Parathyroid adenoma (tissue), 2 donors: ENCODE results near the gene FBXW4.

ENCODE experiments used
- H2AFZ ChIP-seq: fragments of 300-600 bp; sonication (generic); one replicate; pipeline ENCODE4 v1.7.0; 2017; ENCODE audit warnings: antibody characterized with exemption, mild to moderate bottlenecking
- H3K27ac ChIP-seq: fragments of 300-600 bp; sonication (generic); one replicate; pipeline ENCODE4 v1.7.0; 2017
- H3K27me3 ChIP-seq: fragments of 300-600 bp; sonication (generic); one replicate; pipeline ENCODE4 v1.7.0; 2017; ENCODE audit warnings: low read length; ENCODE audit not compliant: control insufficient read depth, insufficient read depth
- H3K36me3 ChIP-seq: fragments of 300-600 bp; sonication (generic); one replicate; pipeline ENCODE4 v1.7.0; 2017; ENCODE audit warnings: low read length; ENCODE audit not compliant: control insufficient read depth, insufficient read depth
- H3K4me1 ChIP-seq: fragments of 300-600 bp; sonication (generic); one replicate; pipeline ENCODE4 v1.7.0; 2017; ENCODE audit warnings: control low read depth
- H3K4me2 ChIP-seq: fragments of 300-600 bp; sonication (generic); one replicate; pipeline ENCODE4 v1.7.0; 2017; ENCODE audit warnings: low read length
- H3K4me3 ChIP-seq: fragments of 300-600 bp; sonication (generic); one replicate; pipeline ENCODE4 v1.7.0; 2017; ENCODE audit warnings: low read depth, low read length
- H3K79me2 ChIP-seq: fragments of 300-600 bp; sonication (generic); one replicate; pipeline ENCODE4 v1.7.0; 2017; ENCODE audit warnings: control low read depth
- H3K9ac ChIP-seq: fragments of 300-600 bp; sonication (generic); one replicate; pipeline ENCODE4 v1.7.0; 2017; ENCODE audit warnings: mild to moderate bottlenecking
- H3K9me3 ChIP-seq: fragments of 300-600 bp; sonication (generic); one replicate; pipeline ENCODE4 v1.7.0; 2017; ENCODE audit warnings: low read length; ENCODE audit not compliant: control insufficient read depth
- TF ChIP-seq, protein P1 (sequence below): fragments of 300-600 bp; sonication (generic); IDR thresholded peaks from one replicate; pipeline ENCODE4 v1.7.0; 2017; ENCODE audit warnings: antibody characterized with exemption, mild to moderate bottlenecking
- donor health status: primary hyperparathyroidism.

Gene FBXW4

DNA sequence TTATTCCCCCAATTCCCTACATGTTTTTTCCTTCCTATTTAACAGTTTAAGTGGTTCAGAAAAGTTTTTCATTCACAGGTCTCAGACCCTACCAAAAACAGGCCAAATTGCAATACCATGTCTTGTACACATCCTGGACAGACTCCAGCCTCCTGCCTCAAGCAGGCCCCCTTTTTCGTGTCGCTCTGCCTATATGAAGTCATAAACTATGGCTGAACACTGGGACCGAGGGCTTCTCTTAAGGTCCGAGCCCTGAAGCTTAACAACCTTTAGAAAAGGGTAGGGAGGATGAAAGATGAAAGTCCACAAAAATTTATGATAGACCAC lies 1.4 kb downstream of the FBXW4 start:
- H3K27ac ChIP-seq: peak overlapping the region; percentile 97
- H3K4me1 ChIP-seq: peaks cover 29% of the 10 kb centered on the region
- peaks cover 19% of the 10 kb centered on the region for H3K79me2 ChIP-seq
- H3K9ac ChIP-seq: peak overlapping the region; percentile 94
- no peaks in the 10 kb centered on the region for H3K9me3 ChIP-seq
- no peaks in the 10 kb centered on the region for H3K36me3 ChIP-seq
- TF ChIP-seq, protein P1, sequence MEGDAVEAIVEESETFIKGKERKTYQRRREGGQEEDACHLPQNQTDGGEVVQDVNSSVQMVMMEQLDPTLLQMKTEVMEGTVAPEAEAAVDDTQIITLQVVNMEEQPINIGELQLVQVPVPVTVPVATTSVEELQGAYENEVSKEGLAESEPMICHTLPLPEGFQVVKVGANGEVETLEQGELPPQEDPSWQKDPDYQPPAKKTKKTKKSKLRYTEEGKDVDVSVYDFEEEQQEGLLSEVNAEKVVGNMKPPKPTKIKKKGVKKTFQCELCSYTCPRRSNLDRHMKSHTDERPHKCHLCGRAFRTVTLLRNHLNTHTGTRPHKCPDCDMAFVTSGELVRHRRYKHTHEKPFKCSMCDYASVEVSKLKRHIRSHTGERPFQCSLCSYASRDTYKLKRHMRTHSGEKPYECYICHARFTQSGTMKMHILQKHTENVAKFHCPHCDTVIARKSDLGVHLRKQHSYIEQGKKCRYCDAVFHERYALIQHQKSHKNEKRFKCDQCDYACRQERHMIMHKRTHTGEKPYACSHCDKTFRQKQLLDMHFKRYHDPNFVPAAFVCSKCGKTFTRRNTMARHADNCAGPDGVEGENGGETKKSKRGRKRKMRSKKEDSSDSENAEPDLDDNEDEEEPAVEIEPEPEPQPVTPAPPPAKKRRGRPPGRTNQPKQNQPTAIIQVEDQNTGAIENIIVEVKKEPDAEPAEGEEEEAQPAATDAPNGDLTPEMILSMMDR: no peak
- H3K4me2 ChIP-seq: peak overlapping the region; percentile 93
- H3K4me3 ChIP-seq: peak overlapping the region; percentile 77
- H2AFZ ChIP-seq: peak overlapping the region; percentile 97
- no peaks in the 10 kb centered on the region for H3K27me3 ChIP-seq

DNA sequence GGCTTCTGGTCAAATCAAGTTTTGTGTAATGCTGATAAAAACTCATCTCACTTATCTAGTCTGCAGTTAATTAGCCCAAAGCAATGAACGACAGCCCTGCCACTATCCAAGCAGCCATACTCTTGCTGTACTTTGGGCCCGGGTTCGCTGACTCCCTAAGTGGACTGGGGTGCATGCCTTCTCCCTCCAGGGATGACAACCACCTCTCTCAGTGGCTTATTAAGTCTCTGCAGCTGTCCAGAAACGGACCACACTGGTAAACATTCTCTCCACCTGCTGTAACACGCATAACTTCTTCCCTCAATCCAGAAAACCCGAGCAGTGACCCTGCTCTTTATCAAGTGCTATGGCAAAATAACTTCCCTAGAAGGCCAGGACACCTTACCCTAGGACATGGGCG lies 3.9 kb downstream of the FBXW4 start:
- Histone ChIP-seq H3K9ac (no peak overlapping the region), H3K4me1 (peaks cover 44% of the 10 kb centered on the region), H3K36me3 (no peaks in the 10 kb centered on the region)

DNA sequence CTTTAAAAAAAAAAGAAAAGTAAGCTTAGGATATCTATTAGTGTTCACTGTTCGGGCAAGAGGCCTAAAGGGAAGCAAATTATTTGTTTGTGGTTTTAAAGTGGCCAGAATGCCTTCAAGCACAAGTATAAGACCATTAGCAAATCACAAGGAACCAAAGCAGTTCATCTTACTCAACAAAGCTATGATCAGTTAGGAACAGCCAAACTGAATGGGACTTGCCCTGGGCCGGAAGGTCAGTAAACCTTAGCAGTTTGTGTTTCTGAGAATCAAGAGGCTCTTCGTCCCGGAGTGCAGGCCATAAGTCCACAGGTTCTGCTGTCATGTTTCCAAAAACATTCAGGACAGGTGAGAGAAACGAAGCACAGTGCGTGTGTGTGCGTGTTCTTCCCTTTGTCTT lies 4.5 kb downstream of the FBXW4 start:
- Histone ChIP-seq H3K27ac (no peak overlapping the region), H3K9me3 (no peaks in the 10 kb centered on the region), H3K4me2 (peak overlapping the region; percentile 13), H2AFZ (no peak overlapping the region), H3K79me2 (peaks cover 32% of the 10 kb centered on the region), H3K4me1 (peaks cover 48% of the 10 kb centered on the region), H3K36me3 (no peaks in the 10 kb centered on the region), H3K4me3 (no peak overlapping the region), H3K27me3 (no peaks in the 10 kb centered on the region), H3K9ac (no peak overlapping the region)
- TF ChIP-seq, protein P1: no peak

More for the DNA sequence above, 3.9 kb downstream of the FBXW4 start:
- H3K4me3 ChIP-seq: no peak overlapping the region
- H3K79me2 ChIP-seq: peaks cover 32% of the 10 kb centered on the region
- H3K9me3 ChIP-seq: no peaks in the 10 kb centered on the region
- H3K4me2 ChIP-seq: peak overlapping the region; percentile 13
- no peak overlapping the region for H2AFZ ChIP-seq
- TF ChIP-seq, protein P1: no peak
- H3K27ac ChIP-seq: peak overlapping the region; percentile 1
- no peaks in the 10 kb centered on the region for H3K27me3 ChIP-seq

DNA sequence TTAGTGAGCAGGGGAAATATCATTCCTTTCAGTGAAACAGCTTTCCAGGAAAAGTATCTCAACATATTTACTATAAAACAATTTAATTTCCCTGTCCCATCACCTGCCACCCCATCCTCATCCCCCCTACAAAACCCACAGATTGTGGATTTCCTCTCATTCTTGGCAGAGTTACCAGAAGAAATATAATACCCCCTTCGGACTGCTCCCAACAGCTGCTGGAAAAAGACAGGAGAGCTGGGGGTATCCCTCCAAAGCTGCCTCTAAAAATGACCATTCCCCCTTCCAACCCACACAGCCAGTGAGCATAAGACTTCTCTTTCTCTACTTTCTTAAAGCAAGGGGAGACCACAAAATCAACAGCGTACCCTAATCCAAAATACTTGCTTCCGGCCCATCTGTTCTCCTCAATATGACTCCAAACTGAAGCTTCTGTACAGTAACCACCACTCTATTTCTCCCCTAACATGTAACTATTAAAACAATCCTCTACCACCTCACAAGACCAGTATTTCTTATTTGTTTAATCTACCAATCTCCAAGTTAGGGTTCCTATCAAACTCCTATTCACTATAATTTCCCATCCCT lies 7.8 kb downstream of the FBXW4 start:
- peaks cover 55% of the 10 kb centered on the region for H3K4me1 ChIP-seq
- no peaks in the 10 kb centered on the region for H3K27me3 ChIP-seq

More for the DNA sequence above, 7.8 kb downstream of the FBXW4 start:
- peaks cover 30% of the 10 kb centered on the region for H3K79me2 ChIP-seq
- no peaks in the 10 kb centered on the region for H3K9me3 ChIP-seq
- no peak overlapping the region for H3K27ac ChIP-seq
- no peak overlapping the region for H2AFZ ChIP-seq
- no peak overlapping the region for H3K4me3 ChIP-seq
- TF ChIP-seq, protein P1: no peak
- no peaks in the 10 kb centered on the region for H3K36me3 ChIP-seq
- H3K4me2 ChIP-seq: no peak overlapping the region
- H3K9ac ChIP-seq: no peak overlapping the region
